ENCODE measurements around the gene MARCO. TPM values are rescaled to one million over a fixed set of nuclear protein-coding genes. Genes with fewer than 3 reads are reported as not detected.

Gene MARCO
- total RNA-seq, 1 experiment from 2014 or later = not detected

DNA sequence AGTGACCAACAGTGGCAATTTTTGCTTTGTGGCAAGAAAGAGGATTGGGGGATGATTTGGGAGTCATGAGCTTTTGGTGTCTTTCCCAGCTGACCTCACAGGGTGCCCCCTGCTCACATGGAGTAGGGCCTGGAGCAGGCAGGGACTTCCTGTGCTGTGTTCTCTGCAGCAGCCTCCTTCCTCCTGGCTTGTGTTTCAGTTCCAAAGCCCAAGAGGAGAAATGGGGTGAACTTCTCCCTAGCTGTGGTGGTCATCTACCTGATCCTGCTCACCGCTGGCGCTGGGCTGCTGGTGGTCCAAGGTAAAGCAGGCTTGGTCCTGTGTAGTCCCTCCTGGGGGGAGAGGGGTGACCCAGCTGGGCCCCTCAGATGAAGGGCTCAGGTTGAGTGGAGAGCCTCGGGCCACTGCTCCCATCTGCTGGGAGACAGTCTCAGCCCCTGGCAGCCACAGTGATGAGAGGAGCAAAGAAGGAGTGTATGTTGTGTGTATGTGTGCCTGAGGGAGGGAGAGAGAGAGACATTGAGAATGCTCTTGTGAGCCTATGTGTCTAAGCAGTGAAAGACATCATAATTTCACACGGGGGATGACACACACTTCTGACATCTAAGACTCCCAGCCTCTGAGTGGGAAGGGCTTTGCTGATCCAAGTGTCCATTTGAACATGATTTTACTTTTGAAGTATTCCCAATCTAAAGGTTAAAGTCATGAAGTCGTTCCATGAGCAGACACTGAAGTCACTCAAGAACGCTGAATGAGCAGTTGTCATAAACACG, 27.2 kb downstream of the MARCO start:
- ChIA-PET CTCF (no interaction called here), POLR2A (ENCODE audit: unreplicated experiment) (no interaction called here)
- peaks cover 12% of the 10 kb centered on the region; the same call in 1 of the 2 replicates for H3F3A ChIP-seq (ENCODE audit: insufficient read depth, low read depth)
- H3K9me3 ChIP-seq (ENCODE audit: insufficient read depth, low read depth) = no peaks in the 10 kb centered on the region
- peaks cover 48% of the 10 kb centered on the region for H3K4me1 ChIP-seq (replicated peaks; ENCODE audit: insufficient read depth)
- no peak overlapping the region for H2AFZ ChIP-seq
- TF ChIP-seq, protein P1, sequence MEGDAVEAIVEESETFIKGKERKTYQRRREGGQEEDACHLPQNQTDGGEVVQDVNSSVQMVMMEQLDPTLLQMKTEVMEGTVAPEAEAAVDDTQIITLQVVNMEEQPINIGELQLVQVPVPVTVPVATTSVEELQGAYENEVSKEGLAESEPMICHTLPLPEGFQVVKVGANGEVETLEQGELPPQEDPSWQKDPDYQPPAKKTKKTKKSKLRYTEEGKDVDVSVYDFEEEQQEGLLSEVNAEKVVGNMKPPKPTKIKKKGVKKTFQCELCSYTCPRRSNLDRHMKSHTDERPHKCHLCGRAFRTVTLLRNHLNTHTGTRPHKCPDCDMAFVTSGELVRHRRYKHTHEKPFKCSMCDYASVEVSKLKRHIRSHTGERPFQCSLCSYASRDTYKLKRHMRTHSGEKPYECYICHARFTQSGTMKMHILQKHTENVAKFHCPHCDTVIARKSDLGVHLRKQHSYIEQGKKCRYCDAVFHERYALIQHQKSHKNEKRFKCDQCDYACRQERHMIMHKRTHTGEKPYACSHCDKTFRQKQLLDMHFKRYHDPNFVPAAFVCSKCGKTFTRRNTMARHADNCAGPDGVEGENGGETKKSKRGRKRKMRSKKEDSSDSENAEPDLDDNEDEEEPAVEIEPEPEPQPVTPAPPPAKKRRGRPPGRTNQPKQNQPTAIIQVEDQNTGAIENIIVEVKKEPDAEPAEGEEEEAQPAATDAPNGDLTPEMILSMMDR (conservative IDR thresholded peaks at IDR 0.05) = no peak
- TF ChIP-seq EZH2 (IDR thresholded peaks at IDR 0.05; ENCODE audit: low read depth) = no peak
- H3K4me2 ChIP-seq = no peak overlapping the region
- no peaks in the 10 kb centered on the region for H3K79me2 ChIP-seq (ENCODE audit: low read depth)
- H3K36me3 ChIP-seq (ENCODE audit: low read depth) = no peaks in the 10 kb centered on the region
- intact Hi-C loops (cut with micrococcal nuclease; ENCODE audit: unreplicated experiment) = no loop called here
- H3K27ac ChIP-seq = no peak overlapping the region
- no peaks in the 10 kb centered on the region for H3K27me3 ChIP-seq (ENCODE audit: insufficient read depth, low read depth)
- no peak overlapping the region for H3K4me3 ChIP-seq
- H4K20me1 ChIP-seq (ENCODE audit: insufficient read depth) = no peaks in the 10 kb centered on the region
- DNase-seq = no peak
- BruUV-seq (replicated peaks) = no TSS peak
- no peaks in the 10 kb centered on the region for H3K9me2 ChIP-seq (ENCODE audit: insufficient read depth)

DNA sequence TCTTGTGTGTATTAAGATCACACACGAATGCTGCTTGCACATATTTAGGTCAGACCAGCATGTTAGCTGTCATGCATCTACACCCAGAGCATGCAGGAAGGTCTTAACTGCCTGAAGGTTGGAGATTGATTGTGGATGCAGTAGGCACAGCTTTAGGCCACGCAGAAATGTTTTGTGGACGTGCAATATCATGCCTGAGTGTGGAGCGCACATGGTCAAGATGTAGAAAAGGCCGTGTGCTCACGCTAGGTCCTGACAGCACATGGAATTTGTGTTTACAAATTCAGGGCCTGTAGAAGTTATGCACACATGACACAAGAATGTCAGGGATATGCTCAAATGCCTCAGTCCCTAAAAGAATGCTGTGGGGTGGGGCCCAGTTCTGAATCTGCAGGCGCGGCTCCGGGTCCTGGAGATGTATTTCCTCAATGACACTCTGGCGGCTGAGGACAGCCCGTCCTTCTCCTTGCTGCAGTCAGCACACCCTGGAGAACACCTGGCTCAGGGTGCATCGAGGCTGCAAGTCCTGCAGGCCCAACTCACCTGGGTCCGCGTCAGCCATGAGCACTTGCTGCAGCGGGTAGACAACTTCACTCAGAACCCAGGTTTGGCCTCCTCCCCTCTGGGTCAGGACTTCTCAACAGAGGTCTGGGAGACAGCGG, 27.9 kb downstream of the MARCO start:
- no peaks in the 10 kb centered on the region for H3K36me3 ChIP-seq (ENCODE audit: low read depth)
- POLR2A ChIA-PET (ENCODE audit: unreplicated experiment) = no interaction called here
- no peaks in the 10 kb centered on the region for H3K79me2 ChIP-seq (ENCODE audit: low read depth)
- H3F3A ChIP-seq (ENCODE audit: insufficient read depth, low read depth) = peaks cover 12% of the 10 kb centered on the region; the same call in 1 of the 2 replicates
- no peaks in the 10 kb centered on the region for H3K27me3 ChIP-seq (ENCODE audit: insufficient read depth, low read depth)
- no peak overlapping the region for H2AFZ ChIP-seq
- CTCF ChIA-PET = no interaction called here
- no peak for TF ChIP-seq EZH2 (IDR thresholded peaks at IDR 0.05; ENCODE audit: low read depth)
- TF ChIP-seq, protein P1 (conservative IDR thresholded peaks at IDR 0.05) = no peak
- peak overlapping the region; percentile 84 for H3K27ac ChIP-seq
- no TSS peak for BruUV-seq (replicated peaks)
- peak overlapping the region; percentile 64 for H3K4me2 ChIP-seq
- peaks cover 55% of the 10 kb centered on the region for H3K4me1 ChIP-seq (replicated peaks; ENCODE audit: insufficient read depth)
- intact Hi-C loops (cut with micrococcal nuclease; ENCODE audit: unreplicated experiment) = no loop called here
- H3K4me3 ChIP-seq = no peak overlapping the region
- DNase-seq = peak in 1 of 2 experiments; percentile 63
- no peaks in the 10 kb centered on the region for H3K9me2 ChIP-seq (ENCODE audit: insufficient read depth)
- no peaks in the 10 kb centered on the region for H4K20me1 ChIP-seq (ENCODE audit: insufficient read depth)
- no peaks in the 10 kb centered on the region for H3K9me3 ChIP-seq (ENCODE audit: insufficient read depth, low read depth)

DNA sequence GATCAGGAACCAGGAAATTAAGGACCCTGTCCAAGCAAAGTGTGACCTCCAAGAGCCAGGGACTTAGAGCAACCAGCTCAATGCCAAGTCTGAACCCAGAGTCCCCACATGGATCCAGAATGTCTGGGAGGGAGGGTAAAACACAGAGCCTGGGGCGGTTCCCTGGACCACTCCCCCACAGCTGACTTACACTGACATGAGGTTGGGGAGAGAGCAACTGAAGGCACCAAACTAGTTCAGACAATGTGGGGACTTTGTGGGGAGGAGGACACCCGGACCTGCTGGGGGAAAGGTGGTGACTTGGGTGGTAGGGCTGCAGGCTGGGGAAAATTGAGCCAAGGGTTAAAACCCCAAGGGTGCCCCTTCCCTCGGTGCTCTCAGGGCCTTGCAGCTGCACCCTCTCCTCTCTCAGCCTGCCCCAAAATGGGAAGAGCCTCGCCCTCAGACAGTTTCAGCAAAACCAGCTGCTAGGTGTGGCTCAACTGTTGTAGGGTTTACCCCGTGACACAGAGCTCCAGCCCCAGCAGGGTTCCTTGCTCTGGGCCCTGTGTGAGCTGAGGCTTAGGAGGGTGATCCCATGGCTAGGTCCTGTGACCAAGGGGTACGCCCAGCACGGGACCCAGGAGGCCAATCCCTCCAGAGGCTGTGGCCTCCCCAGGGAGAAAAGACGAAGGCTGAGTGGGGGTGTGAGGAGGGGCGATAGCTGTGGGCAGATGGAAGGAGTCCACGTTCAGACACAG, 28.6 kb downstream of the MARCO start:
- intact Hi-C loops (cut with micrococcal nuclease; ENCODE audit: unreplicated experiment) = no loop called here
- Histone ChIP-seq H3K36me3 (ENCODE audit: low read depth) (no peaks in the 10 kb centered on the region), H3K9me2 (ENCODE audit: insufficient read depth) (no peaks in the 10 kb centered on the region), H4K20me1 (ENCODE audit: insufficient read depth) (no peaks in the 10 kb centered on the region), H3K4me1 (replicated peaks; ENCODE audit: insufficient read depth) (peaks cover 56% of the 10 kb centered on the region), H3F3A (ENCODE audit: insufficient read depth, low read depth) (peaks cover 12% of the 10 kb centered on the region; the same call in 1 of the 2 replicates), H3K27me3 (ENCODE audit: insufficient read depth, low read depth) (no peaks in the 10 kb centered on the region), H3K9me3 (ENCODE audit: insufficient read depth, low read depth) (no peaks in the 10 kb centered on the region), H3K27ac (peak overlapping the region; percentile 84), H2AFZ (no peak overlapping the region), H3K4me3 (no peak overlapping the region; the same call in 1 of the 2 replicates), H3K79me2 (ENCODE audit: low read depth) (no peaks in the 10 kb centered on the region), H3K4me2 (peak overlapping the region; percentile 64)
- peak in 1 of 2 experiments; percentile 85 for DNase-seq
- TF ChIP-seq, protein P1 (conservative IDR thresholded peaks at IDR 0.05) = no peak
- TF ChIP-seq EZH2 (IDR thresholded peaks at IDR 0.05; ENCODE audit: low read depth) = no peak
- ChIA-PET CTCF (no interaction called here), POLR2A (ENCODE audit: unreplicated experiment) (no interaction called here)
- no TSS peak for BruUV-seq (replicated peaks)

Measured in PC-9 (cell line).